MV-4-11 (cell line): ENCODE data around the gene PCMTD2.

ENCODE experiments used
- DNase-seq: peaks from one replicate; lab custom pipeline; 2025; lab: John Stamatoyannopoulos, UW

The PCMTD2 gene

GRCh38 chr20:64238851-64239387, 16.6 kb upstream of the PCMTD2 start:
- peak; percentile 32 for DNase-seq

DNA sequence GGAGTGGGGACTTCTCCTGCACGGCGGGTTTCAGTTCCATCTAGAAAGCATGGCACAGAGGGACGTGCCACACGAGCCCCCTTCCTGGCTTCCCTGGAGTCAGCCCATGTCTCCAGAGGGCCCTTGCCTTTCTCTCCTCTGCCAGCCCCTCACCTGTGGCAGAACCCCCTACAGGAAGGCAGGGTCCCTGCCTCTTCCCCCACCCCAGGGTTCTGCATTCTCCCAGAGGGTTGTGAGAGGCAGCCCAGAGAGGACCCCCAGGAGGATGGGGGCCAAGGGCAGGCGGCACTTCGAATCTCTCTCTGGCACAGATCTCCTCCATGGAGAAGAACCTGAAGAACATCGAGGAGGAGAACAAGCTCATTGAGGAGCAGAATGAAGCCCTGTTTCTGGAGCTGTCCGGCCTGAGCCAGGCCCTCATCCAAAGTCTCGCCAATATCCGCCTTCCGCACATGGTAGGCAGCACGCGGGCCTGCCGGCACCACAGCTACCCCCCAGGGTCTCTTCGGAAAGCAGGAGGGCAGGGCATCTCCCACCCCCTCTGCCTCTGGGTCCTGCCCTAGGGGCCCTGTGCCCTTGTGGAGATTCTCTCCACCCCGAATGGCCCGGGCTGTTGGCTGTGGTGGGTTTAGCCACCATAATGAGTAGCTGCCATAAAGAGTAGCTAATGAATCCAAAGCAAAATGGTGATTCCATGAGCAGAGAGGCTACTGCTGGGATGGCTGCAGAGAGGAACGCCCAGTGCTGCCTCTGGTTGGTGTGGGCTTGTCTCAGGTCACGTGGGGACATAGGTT, 15.9 kb upstream of the PCMTD2 start:
- no peak for DNase-seq

- no peak for DNase-seq
These were observed 15.1 kb upstream of the PCMTD2 start for GRCh38 chr20:64240243-64241015.

DNA sequence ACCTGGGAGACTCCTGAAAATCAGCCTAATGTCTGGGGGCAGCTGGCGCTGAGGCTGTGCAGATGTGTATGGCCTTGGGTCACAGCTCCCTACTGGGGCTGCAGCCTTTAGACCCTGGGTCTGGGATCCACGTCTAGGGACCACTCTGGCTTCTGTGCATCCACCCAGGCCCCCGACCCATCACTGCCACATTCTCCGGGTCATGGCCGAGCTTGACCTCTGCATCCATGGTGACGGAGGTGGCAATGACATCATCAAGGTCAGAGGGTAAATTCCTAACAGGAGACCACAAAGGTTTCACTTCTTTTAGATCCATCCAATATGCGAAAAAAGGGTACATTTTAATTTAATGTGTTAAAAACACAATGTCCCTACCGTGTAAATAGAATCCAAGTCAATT, 14.5 kb upstream of the PCMTD2 start:
- DNase-seq = peak; percentile 39

DNA sequence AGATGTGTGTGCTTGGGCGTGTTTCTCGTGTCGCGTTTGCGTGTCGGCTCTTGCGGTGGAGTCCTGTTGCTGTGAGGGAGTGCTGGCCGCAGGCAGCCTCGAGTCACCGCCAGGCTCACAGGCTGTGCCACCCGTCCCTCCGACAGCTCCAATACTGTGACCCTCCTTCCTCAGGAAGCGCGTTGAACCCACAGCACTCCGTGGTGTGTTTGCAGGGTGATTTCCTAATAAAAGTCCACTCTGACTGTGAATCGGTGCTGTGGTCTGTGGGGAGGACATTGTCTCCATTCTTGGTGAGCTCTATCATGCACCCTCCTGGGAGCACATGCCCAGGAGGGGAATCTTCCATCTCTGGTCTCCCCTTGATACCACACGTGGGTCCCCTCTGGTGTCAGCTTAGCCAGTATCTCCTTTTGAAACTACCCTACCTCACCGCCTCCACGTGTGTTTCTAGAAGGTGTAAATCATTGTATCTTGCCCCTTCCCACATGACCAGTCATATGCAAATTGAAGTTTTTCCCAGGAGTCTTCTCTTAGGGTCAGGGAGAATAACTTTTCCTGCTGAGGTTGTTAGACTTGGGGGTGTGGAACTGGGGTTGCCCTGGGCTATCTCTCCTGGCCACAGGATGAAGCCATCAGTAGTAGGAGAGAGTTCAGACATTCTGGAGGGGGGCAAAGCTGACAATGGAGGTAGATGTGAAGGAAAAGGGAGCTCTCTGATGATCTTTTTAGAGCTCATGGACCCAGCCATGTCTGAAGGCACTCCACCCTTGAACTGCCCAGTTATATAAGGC, 13.3 kb upstream of the PCMTD2 start:
- DNase-seq = no peak

- no peak for DNase-seq
These were observed 12.6 kb upstream of the PCMTD2 start for GRCh38 chr20:64242797-64243475.

- no peak for DNase-seq
These were observed 11.2 kb upstream of the PCMTD2 start for GRCh38 chr20:64244281-64244805.

GRCh38 chr20:64244870-64245603, 10.5 kb upstream of the PCMTD2 start:
- no peak for DNase-seq

DNA sequence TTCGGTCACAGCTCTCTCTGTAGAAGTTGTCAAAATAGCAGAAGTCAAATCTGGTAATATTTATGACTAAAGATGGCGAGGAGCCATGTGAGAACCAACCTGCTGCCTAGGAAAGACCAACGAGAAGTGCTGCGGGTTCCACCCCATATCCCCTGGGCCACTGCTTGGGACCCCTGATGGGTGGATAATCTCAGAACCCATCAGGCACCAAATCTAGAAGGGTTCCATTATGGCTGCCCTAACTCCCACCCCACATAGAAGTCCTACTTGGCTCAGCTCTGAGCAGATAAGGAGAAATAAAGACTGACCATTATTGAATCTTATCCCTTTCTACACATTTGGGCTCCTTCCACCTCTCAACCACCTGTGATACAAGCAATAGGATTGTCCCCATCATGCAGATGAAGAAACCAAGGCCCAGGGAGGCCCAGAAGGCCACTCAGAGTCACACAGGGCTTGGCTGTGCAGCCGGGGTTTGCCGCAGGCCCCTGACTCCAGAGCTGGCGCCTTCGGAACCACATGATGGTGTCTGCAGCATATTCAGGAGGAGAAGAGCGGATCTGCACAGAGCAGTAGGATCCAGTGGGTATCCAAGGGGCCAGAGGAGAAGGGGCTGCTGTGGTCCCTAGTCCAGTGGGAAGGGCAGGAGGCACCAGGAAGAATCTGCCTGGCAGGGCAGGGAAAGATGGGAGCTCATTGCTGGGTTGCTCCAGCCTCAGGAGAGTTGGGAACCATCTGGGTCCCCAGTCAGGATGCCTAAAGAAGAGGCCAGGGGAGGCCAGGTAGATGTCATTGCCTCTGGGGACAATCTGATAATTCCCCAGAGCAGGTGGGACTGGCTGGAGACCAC, 9.6 kb upstream of the PCMTD2 start:
- DNase-seq = no peak

DNA sequence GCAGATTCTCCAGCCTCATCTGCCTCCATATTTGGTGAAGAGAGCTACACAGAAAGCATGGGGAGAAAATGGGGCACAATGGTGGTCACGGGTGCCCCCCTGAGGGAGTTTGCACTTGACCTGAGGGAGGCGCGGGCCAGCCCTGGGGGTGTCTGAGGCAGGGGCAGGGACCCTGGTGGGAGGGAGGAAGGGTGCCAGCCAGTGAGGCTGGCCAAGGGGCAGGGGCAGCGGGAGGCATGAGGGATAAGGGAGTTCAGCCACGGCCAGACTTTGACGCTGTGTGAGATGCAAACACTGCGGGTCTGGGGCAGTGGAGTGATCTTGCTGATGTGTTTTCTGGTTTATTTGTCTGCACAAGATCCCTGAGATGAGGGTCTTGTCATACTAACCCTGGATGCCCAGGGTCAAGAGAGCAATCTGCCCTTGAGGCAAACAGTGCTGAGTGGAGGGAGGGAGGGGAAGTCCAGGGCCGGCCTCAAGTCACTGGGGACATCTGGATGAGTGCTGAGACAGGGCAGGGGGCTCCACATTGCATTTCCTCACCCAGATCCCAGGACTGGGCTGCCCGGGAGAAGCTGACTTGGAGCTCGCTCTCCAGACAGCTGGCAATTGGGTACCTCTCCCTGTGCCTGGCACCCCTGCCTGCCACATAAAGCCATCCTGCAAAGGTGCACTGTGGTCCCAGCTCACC, 8.8 kb upstream of the PCMTD2 start:
- no peak for DNase-seq

DNA sequence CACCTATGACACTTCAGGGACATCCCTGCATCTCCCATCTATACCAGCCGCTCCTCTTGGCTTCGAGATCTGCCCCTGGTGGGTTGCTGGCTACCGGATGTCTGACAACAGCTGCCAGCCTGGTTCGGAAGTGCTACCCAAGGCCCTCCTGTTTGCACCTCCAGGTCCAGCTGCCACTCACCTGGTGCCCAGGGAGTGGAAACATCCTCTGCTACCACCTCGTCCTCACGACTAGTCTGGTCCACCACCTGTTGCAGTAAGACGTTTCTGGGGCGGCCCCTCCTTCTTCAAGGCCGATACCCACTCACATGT, 8.3 kb upstream of the PCMTD2 start:
- no peak for DNase-seq

- DNase-seq = peak; percentile 38
These were observed 7.3 kb upstream of the PCMTD2 start for GRCh38 chr20:64247970-64248841.

GRCh38 chr20:64250027-64250426, 5.5 kb upstream of the PCMTD2 start:
- no peak for DNase-seq

- no peak for DNase-seq
These were observed 2.6 kb upstream of the PCMTD2 start for GRCh38 chr20:64253000-64253383.

- no peak for DNase-seq
These were observed 2.1 kb upstream of the PCMTD2 start for GRCh38 chr20:64253443-64253842.

GRCh38 chr20:64254156-64254555, 1.4 kb upstream of the PCMTD2 start:
- no peak for DNase-seq

GRCh38 chr20:64254571-64255360, 782 bp upstream of the PCMTD2 start:
- DNase-seq = no peak
